NCI-H2107 treated with DMSO at 0.1 percent for 48 hours (cell line): ENCODE data around the gene ATP13A4.

Experiments used
- DNase-seq: peaks from one replicate; lab custom pipeline; 2025; ENCODE audit not compliant: unreplicated experiment; lab: John Stamatoyannopoulos, UW

ATP13A4 gene

DNA sequence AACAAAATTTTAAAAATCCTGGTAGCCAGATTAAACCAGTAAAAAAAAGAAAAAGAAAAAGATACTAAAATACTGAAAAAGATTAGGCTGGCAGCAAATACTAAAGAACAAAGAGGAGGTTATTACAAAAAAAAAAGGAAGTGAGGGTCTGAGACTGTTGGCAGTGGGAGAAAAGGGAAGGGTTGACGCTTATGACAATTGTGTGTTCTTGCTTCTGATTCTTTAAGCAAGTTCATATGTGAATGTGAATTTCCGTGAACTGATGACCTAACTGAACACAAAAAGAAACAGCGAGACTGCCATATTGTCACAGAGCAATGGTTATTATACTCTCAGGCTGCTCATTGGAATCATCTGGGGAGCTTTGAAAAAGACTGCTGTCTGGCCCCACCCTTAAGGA is 56.5 kb downstream of the ATP13A4 start:
- DNase-seq = no peak

DNA sequence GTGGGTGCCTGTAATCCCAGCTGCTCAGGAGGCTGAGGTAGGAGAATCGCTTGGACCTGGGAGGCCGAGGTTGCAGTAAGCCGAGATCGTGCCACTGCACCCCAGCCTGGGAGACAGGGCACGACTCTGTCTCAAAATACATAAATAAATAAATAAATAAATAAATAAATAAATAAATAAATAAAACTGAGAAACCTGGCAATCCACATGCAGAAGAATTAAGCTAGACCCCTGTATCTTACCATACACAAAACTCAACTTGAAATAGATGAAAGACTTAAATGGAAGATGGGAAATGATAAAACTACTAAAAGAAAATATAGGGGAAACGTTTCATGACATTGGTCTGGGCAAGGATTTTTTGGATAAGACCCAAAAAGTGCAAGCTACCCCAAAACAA is 58.0 kb downstream of the ATP13A4 start:
- DNase-seq = no peak

DNA sequence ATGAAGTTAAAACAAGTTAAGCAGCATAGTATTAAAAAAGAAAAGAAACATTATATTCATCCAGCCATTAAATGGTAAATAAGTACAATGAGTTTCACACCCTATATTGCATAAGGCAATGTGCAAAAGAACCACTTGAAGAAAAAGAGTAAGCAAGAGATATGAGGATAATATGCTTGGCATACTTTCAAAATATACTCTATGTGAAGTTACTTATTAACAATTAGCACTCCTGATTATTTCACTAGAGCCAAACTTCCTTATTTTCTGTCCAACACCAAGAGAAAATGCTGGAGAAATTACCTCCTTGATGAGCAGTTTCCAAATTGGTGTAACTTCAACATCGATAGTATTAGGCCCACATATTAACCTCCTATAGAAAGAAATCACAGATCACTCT is 63.7 kb downstream of the ATP13A4 start:
- no peak for DNase-seq

DNA sequence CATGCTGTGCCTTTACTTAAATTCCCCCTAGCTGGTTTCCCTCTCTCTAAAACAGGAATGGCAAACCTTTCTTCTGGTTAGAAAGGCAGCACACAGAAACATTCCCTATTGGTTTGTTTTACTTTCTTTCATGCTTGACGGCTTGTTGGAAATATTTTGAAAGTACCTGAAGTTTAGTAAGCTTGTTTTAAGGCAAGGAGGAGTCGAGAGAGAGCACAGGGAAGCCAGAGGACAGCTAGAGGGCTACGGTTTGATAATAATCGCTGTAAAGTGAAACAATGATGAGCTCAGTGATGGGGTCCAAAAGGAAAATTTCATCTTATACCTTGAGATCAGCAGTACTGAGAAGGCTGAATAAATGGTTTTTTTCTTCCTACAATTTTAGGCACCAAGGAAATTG is 64.1 kb downstream of the ATP13A4 start:
- no peak for DNase-seq

DNA sequence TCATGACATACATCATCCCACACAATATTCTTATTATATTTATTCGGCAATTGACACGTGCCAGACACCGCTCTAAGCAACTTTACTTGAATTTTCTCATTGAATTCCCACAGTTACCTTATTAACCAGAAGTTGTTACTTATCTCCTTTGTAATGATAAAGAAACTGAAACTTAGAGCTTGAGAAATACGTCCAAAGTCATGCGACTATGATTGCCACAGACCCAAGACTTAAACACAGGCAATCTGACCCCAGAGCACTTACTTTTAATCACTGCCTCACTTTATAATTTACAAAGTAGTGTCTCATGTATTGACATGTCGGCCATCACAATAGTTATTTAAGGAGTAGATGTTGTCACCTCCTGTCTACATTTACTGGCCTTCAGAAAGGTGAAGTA is 64.7 kb downstream of the ATP13A4 start:
- DNase-seq = no peak

DNA sequence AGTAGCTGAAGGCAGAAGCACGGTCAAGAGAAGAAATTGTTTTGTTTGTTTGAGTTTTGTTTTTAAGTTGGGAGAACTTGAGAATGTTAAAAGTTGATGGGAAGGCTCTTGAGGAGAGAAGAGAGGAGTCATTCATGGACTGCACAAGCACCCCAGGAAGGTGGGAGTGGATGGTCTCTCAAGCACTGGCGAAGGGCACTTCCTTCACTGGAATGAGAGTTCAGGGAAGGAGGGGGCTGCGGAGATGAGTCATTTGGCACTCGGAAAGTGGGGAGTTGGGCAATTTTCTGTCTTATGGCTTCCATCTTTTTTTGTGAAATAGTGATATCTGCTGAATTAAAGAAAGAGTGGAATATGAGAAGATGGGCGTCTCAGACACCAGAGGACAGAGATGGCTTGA is 66.0 kb downstream of the ATP13A4 start:
- DNase-seq = no peak

DNA sequence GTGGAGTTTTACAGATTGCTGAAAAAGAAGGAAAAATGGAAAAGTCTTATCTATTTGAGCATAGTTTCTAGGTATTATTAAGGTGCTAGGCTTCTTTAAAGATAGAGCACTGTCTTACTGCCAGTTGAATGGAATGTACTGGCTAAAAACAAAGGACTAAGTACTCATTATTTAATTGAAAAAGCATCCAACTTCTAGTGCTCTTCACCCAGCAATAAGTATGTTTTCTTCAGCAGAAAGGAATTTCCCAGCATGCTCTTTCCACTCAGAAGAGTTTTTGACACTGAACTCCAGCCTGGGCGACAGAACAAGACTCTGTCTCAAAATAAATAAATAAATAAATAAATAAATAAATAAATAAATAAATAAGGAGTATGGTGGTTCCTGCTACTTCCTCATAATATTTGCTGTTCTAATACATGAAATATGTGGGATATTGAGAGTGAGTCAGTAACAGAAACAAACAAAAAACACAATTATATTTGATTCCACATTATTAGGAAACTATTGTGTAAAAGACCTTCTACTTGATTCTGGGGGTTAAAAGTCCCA is 70.6 kb downstream of the ATP13A4 start:
- DNase-seq = no peak

DNA sequence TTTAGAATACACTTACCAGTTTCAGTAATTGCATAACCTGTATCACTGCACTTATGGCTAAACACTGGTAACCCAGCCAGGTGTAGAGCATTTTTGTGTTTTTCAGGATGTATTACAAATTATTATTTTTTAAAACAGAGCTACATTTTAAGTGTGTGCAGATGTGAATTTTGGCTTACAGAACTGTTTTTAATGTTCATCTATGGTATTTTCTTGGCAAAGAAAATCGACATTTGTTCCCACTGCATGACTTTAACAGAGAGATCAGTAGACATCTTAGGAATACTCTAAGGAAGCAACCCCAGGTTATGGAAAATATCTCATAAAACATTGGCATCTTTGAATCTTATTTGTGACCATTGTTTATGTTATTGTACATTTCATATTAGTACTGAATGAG is 73.3 kb downstream of the ATP13A4 start:
- no peak for DNase-seq

DNA sequence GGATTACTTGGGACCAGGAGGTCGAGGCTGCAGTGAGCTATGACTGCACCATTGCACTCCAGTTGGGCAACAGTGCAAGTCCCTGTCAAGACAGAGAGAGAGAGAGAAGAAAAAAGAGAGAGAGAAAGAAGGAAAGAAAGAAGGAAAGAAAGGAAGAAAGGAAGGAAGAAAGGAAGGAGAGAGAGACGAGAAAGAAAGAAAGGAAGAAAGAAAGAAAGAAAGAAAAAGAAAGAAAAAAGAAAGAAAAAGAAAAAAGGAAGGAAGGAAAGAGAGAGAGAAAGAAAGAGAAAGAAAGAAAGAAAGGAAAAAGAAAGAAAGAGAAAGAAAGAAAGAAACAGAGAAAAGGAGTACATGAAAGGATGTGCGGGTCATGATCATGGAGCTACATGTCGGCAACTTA is 80.2 kb downstream of the ATP13A4 start:
- no peak for DNase-seq

DNA sequence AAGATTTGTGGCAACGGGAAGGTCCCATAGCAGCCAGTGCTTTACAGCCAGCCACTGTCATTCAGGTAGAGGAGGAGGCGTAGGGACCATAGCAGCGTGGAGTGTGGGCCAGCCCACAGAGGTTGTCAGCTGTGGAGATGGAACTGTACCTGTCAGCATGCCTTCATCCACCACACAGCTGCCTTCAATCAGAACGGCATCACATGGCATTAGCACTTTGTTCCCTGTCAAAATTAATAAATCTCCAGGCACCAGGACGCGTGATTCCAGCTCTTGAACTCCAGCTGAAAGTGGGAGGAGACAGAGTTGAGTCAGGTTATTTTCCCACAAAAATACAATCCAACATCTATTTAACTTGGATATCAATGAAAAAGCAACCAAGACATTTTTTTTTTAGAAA is 84.0 kb downstream of the ATP13A4 start:
- no peak for DNase-seq

DNA sequence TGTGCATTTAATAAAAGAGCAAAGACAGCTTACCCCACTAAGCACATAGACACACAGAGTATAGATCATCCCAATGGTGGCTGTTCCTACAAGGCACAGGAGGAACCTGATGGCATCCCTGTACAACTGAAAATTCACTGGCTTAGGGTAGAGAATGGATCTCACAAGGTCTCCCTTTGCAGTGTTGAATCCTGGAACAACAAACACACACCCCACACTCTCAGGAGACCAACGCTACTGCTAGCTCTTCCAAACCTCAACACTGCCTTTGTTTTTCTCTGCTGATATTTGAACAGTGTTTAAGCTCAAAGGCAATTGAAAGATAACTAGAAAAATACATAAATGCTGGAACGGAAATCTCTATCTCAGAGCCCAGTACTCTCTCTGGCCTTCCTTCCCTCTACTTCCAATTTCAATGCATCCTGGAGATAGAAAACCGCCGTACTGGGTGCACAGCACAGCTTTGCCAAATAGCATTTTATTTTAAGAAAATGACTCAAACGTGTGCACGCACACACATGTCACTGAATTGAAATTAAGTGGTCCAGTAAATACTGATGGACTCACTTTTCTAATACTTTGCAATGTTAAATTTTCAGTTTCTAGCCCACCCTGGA is 88.6 kb downstream of the ATP13A4 start:
- no peak for DNase-seq

DNA sequence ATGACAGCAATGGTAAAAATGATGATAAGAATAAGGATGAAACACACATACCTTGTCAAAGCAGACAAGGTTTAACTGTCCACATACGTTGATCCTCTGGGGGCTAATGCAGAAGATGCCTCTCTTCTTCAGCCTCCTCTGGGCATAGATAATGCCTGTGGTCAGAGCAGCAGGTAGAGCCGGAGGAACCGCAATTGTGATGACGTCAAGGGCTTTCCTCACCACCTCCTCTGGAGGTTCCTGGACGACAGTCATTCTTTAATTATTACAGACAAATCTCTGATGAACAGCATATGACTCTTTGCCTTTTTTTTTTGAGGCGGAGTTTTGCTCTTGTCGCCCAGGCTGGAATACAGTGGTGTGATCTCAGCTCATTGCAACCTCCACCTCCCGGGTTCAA is 89.8 kb downstream of the ATP13A4 start:
- DNase-seq = no peak

DNA sequence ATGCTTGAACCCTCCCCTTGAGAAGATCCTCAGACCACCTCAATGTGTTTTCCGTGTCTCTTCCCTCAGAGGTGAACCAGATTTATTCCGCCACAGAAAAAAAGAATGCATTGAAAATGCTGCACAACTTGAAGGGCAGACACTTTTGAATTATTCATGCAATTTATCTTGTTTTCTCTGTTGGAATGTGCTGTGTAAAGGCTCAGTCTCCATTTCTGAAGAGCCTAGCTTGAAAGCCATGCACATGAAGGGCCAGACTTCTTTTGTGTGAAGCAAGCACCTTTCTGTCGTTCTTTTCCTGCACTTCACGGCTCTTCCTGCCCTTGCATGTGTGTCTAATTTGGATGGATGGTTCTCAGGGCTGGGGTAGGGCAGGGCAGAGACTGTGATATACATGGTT is 97.2 kb downstream of the ATP13A4 start:
- DNase-seq = no peak

DNA sequence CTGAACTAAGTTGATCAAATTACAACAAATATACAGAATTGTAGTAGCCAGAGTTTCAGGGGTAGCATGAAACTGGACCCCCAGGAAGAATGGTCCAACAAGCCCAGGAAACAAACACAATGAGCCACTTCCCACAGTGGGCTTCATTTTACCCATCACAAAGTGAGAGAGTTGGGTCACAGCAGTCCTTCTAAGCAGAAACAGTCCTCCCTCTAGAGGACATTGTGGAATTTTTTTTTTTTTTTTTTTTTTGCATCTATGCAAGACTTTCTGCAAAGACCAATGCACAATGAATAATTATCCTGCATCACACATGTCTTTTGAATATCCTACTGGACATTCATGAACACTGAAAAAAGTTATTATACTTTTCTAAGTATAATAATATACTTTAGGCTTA is 102.4 kb downstream of the ATP13A4 start:
- no peak for DNase-seq

DNA sequence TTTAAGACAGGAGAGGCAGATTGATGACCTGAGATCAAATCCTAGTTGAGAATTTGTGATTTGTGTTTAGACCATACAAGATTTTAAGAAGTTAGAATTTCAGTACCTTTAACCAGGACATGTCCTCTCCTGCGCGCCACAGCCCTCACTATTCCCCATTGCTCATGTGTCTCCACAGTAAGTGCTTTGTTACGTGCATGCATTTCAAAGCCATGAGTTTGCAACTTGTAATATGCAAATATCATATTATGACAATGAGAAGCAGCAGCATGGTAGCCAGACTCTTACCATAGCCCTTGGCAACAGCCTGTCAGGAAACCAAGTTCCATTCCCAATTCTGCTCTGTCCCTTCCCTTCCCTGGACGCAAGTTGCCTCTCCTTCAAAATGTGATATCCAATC is 102.8 kb downstream of the ATP13A4 start:
- no peak for DNase-seq

DNA sequence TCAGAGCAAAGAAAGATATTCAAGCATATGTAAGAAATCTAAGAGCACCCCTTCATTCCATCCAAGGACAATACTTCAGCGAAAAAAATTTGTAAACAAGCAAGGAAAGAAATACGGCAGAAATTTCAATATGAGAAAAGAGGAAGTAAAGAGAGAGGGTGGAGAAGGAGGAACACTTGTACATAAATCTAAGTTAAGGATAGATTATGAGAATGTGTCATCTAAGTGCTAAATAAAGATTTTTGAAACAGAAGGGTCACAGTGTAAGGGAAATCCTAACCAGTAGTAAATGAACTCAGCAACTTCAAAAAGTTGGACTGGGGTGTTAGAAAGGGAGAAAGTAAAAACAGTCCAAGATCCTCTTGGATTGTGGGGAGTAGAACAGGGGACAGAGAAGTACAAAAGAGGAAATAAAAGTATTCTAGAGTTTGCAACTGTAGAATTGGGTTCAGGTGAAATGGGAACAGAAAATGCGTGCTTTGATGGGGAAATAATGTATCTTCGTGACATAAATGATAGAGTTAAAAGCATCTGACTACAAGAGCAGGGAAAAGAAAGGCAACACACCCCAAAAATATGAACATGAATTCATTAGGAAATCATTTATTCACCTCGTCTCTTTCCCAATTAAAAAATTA is 107.6 kb downstream of the ATP13A4 start:
- no peak for DNase-seq

DNA sequence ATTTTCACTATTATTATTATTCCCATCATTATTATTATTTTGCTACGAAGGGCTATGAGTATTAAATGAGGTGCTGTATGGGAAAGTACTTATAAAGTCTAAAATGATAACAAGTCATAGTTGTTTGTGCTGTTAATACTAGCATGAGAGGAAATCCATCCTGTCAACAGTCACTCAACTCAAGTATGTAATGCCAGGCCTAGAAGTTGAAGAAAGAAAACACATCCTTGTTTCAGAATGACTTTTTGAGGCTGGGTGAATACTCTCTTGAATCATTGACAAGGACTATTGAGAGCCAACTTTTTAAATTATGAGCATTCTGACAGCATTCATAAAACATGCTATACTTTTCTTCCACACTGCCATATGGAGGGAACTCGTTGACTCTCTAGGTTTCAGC is 115.3 kb downstream of the ATP13A4 start:
- DNase-seq = no peak

DNA sequence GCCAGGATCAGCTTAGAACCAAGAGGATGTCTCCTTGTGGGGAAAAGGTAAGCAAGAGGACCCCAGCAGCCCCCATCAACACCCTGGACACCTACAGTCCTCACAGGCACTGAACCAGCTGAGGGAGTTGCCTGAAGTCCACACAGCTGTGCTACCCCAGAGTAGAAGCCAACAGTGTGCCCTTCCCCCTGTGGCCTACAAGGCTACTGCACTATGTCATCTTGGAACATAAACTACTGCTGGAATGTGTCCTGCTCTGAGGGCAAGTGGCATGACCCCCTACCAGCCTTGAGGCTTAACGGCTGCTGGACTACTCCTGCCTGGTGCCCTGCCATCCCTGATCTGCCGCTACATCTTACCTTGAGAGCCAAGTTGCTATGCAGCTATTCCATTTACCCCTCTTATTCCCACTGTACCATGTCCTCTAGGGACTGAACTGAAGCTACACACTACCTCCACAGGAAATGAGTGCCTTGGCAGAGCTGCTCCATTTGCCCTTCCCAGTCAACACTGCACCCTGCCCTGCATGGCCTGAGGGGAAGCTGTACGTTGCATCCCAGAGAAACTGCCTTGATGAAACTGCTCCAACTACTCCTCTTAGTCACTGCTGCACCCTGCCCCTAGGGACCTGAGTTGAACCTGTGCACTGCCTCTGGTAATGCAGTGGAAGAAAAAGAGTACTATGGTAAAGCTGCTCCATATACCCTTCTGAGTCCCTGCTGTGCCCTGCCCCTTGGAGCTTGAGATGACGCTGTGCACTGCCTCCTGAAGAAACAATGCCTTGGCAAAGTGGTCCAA is 135.9 kb downstream of the ATP13A4 start:
- no peak for DNase-seq

DNA sequence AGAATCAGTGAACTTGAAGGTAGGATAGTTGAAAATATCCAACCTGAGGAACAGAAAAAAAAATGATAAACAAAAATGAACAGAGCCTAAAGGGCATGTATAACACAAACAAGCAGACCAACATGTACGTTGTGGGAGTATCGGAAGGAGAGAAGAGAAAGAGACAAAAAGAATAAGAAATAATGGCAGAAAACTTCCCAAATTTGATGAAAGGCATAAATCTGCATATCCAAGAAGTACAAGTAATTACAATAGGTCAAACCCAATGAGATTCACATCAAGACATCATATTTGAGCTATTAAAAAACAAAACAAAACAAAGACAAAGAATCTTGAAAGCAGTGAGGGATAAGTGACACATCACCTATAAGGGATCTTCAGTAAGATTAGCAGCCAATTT is 138.1 kb downstream of the ATP13A4 start:
- no peak for DNase-seq

DNA sequence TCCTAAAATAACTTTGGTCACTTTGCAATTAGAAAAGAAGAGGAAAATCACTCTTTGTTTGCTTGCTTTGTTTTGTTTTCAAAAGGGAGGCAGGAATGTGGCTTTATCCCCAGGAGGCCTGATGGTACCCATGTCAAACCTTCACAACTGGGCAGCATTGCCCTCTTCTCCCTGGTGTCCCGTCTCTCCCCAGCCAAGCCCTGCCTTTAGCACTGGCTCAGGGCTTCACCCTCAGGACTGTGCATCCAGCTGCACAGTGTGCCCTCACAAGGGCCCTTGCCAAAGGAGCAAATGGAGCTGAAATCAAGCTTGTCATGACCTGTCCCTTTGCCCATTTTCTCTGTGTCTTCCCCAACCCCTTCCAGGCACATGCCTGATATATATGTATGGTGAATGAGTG is 147.0 kb downstream of the ATP13A4 start:
- DNase-seq = no peak

DNA sequence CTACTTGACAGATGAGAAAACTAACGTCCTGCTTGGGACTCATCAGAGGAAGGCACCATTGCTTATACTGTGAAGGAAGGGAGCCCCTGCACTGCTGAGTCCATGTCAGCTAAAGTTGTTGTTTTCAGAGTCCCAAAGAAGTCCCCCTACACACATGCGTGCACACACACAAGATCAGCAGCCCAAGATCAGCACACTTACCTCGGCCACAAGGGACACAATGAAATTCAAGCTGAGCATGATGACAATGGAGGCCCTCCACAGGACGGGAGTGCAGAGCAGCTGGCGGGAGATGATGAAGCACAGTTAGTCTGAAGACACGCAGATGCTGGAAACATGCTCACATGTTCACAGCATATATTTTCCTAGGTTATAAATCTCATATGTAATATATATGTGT is 147.6 kb downstream of the ATP13A4 start:
- DNase-seq = peak; percentile 57

DNA sequence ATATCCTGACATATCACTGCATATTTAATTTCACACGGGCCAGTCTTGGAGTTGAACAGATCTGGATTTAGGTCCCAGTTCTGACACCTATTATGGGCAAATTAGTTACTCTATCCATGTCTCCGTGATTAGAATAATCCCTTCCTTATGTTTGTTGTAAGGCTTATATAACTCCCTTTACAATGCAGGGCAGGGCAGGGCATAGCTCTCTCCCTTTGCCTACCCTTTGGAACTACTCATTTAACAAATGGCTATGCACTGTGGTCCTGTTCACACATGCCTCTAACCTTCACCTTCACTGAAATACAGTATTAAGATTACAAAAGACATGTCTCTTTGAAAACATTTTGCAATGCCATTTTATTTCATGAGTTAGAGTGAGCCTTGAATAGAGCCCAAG is 151.4 kb downstream of the ATP13A4 start:
- DNase-seq = no peak
